ENCODE measurements around the gene SNRK. TPM values are rescaled to one million over a fixed set of nuclear protein-coding genes. Genes with fewer than 3 reads are reported as not detected.

SNRK gene
- total RNA-seq, 1 experiment from 2014 or later = 16.6 TPM

DNA sequence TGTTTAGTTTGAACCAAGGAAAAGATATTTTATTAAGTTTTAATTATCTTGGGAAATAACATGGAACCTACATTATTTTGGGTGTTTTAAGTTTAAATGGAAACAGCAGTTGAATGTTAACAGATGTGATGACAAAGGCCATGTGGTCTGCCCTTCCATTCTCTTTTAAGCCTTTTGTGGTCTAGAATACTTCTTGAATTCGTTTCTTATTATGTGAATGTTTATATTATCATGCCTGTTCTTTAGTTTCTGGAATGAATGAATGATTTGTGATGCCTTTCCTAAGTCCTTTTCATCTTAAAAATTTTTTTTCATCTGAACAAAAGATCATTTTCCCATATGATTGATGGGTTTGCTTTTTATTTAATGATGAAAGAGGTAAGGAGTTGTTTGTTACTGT, 44.6 kb downstream of the SNRK start:
- no TSS peak for BruUV-seq (replicated peaks)
- H3K9me3 Mint-ChIP-seq (ENCODE audit: unreplicated experiment) = peaks cover 13% of the 10 kb centered on the region
- CTCF ChIA-PET = no interaction called here
- no peaks in the 10 kb centered on the region for H3K27me3 Mint-ChIP-seq (ENCODE audit: insufficient read depth, unreplicated experiment)
- intact Hi-C loops (cut with micrococcal nuclease) = no loop called here
- H3K36me3 Mint-ChIP-seq (ENCODE audit: insufficient read depth, unreplicated experiment) = peaks cover 34% of the 10 kb centered on the region
- no peak for TF ChIP-seq CTCF (IDR thresholded peaks at IDR 0.05; ENCODE audit: unreplicated experiment)
- H3K4me1 Mint-ChIP-seq (ENCODE audit: insufficient read depth, unreplicated experiment) = peaks cover 12% of the 10 kb centered on the region
- H3K4me3 Mint-ChIP-seq (ENCODE audit: unreplicated experiment) = no peak overlapping the region
- DNase-seq (ENCODE audit: unreplicated experiment) = no peak
- POLR2A ChIA-PET = interaction anchor here (0.6 kb wide), 1 partner anchor 100 kb away, joined by 3 read pairs; no protein-coding TSS in a partner anchor
- H3K27ac Mint-ChIP-seq (ENCODE audit: low read depth, unreplicated experiment) = no peak overlapping the region

DNA sequence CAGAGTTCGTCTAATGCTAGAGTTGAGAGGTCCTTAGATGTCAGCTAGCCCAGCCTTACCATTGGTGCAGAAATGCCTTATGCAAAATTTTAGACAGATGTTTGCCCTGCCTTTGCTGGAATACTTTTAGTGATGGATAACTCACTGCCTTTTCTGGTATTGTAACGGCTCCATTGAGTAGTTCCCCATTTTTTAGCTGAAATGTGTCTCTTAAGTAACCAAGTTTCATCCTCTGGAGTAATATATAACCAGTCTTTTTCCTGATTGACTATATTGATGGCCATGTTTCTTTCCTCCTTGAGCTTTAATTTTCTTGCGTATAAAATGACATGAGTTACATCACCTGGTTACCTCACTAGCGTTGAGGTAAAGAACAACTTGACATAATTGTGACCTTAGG, 45.0 kb downstream of the SNRK start:
- intact Hi-C loops (cut with micrococcal nuclease) = no loop called here
- H3K9me3 Mint-ChIP-seq (ENCODE audit: unreplicated experiment) = peaks cover 13% of the 10 kb centered on the region
- no peaks in the 10 kb centered on the region for H3K27me3 Mint-ChIP-seq (ENCODE audit: insufficient read depth, unreplicated experiment)
- ChIA-PET CTCF (no interaction called here), POLR2A (interaction anchor here (0.6 kb wide), 1 partner anchor 100 kb away, joined by 3 read pairs; no protein-coding TSS in a partner anchor)
- H3K27ac Mint-ChIP-seq (ENCODE audit: low read depth, unreplicated experiment) = no peak overlapping the region
- DNase-seq (ENCODE audit: unreplicated experiment) = no peak
- peaks cover 38% of the 10 kb centered on the region for H3K36me3 Mint-ChIP-seq (ENCODE audit: insufficient read depth, unreplicated experiment)
- no peak overlapping the region for H3K4me3 Mint-ChIP-seq (ENCODE audit: unreplicated experiment)
- no peak for TF ChIP-seq CTCF (IDR thresholded peaks at IDR 0.05; ENCODE audit: unreplicated experiment)
- peaks cover 12% of the 10 kb centered on the region for H3K4me1 Mint-ChIP-seq (ENCODE audit: insufficient read depth, unreplicated experiment)
- BruUV-seq (replicated peaks) = no TSS peak

- POLR2A ChIA-PET = interaction anchor here (0.5 to 0.9 kb wide), 4 partner anchors 12 to 1272 kb away, joined by 3 to 4 read pairs (median 4); no protein-coding TSS in a partner anchor
- Mint-ChIP-seq H3K4me3 (ENCODE audit: unreplicated experiment) (no peak overlapping the region), H3K36me3 (ENCODE audit: insufficient read depth, unreplicated experiment) (peaks cover 58% of the 10 kb centered on the region), H3K4me1 (ENCODE audit: insufficient read depth, unreplicated experiment) (no peaks in the 10 kb centered on the region), H3K9me3 (ENCODE audit: unreplicated experiment) (peaks cover 13% of the 10 kb centered on the region), H3K27me3 (ENCODE audit: insufficient read depth, unreplicated experiment) (no peaks in the 10 kb centered on the region), H3K27ac (ENCODE audit: low read depth, unreplicated experiment) (no peak overlapping the region)
- CTCF ChIA-PET = no interaction called here
- intact Hi-C loops (cut with micrococcal nuclease) = no loop called here
- BruUV-seq (replicated peaks) = no TSS peak
- TF ChIP-seq CTCF (IDR thresholded peaks at IDR 0.05; ENCODE audit: unreplicated experiment) = no peak
- no peak for DNase-seq (ENCODE audit: unreplicated experiment)
Measured at GRCh38 chr3:43334976-43335375, 48.6 kb downstream of the SNRK start.

DNA sequence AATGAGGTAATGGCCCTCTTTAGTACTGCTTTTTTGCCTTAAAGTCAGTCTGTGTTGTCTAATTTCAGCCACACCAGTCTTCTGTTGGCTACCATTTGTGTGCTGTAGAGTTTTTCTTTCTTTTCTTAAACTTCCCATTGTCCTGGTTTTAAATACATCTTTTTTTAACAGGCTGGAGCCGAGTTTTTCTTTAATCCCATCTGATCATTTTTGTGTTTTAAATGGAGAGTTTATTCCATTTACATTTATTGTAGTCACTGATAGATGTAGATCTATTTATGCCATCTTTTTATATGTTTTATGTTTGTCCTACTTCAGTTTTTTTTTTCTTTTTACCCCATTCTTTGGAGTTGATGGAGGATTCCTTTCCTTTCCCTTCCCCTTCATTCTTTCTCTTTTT, 49.5 kb downstream of the SNRK start:
- intact Hi-C loops (cut with micrococcal nuclease) = no loop called here
- TF ChIP-seq CTCF (IDR thresholded peaks at IDR 0.05; ENCODE audit: unreplicated experiment) = no peak
- CTCF ChIA-PET = no interaction called here

More for the DNA sequence above, 49.5 kb downstream of the SNRK start:
- POLR2A ChIA-PET = interaction anchor here (0.9 kb wide), 1 partner anchor 11 kb away, joined by 4 read pairs; no protein-coding TSS in a partner anchor
- H3K27me3 Mint-ChIP-seq (ENCODE audit: insufficient read depth, unreplicated experiment) = no peaks in the 10 kb centered on the region
- H3K9me3 Mint-ChIP-seq (ENCODE audit: unreplicated experiment) = peaks cover 13% of the 10 kb centered on the region
- no peak overlapping the region for H3K27ac Mint-ChIP-seq (ENCODE audit: low read depth, unreplicated experiment)
- H3K4me1 Mint-ChIP-seq (ENCODE audit: insufficient read depth, unreplicated experiment) = no peaks in the 10 kb centered on the region
- H3K4me3 Mint-ChIP-seq (ENCODE audit: unreplicated experiment) = no peak overlapping the region
- BruUV-seq (replicated peaks) = no TSS peak
- peaks cover 66% of the 10 kb centered on the region for H3K36me3 Mint-ChIP-seq (ENCODE audit: insufficient read depth, unreplicated experiment)
- DNase-seq (ENCODE audit: unreplicated experiment) = no peak
